Measurements from ENCODE around the gene COL24A1. TPM values are rescaled to one million over a fixed set of nuclear protein-coding genes. Genes with fewer than 3 reads are reported as not detected.

The COL24A1 gene
- total and polyA plus RNA-seq, 8 donors = 0.02 to 0.34 (median 0.06) TPM; not detected in 3

DNA sequence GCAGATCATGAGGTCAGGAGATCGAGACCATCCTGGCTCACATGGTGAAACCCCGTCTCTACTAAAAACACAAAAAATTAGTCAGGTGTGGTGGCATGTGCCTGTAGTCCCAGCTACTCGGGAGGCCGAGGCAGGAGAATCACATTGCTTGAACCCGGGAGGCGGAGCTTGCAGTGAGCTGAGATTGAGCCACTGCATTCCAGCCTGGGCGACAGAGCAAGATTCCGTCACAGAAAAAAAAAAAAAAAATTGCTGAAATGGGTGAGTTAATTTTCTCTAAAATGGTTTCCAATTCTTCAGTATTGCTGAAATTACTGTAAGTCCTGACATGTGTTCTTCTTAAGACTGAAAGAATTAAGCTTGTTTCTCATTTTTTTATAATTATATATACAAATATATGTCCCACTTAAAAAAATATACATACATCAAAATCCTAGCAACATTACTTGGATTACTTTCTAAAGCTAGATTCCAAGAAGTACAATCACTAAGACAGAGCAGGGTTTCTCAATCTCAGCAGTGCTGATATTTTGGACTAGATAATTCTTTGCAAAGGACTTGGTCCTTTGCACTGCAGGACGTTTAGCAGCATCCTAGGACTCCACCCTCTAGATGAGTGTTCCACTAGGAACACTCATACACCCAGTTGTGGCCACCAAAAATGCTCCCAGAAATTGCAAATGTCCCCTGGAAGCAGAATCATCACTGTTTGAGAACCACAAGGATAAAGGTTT lies 473.1 kb downstream of the COL24A1 start:
- FAIRE-seq (no peak), DNase-seq (no peak), ATAC-seq (no peak)
- Histone ChIP-seq H3K27ac (no peak overlapping the region), H3K36me3 (peaks cover 0 to 10% (median 0%) of the 10 kb centered on the region in 3 donors), H3K27me3 (no peaks in the 10 kb centered on the region), H3K9me3 (no peaks in the 10 kb centered on the region), H3K4me3 (no peak overlapping the region), H3K4me1 (no peaks in the 10 kb centered on the region)
- WGBS, 2 donors = 93 to 96% methylated on average over 9 of the region's 9 CpGs
- intact Hi-C loops (cut with DNase I) = no loop called here
- TF ChIP-seq CTCF (IDR thresholded peaks at IDR 0.05) = no peak

- Histone ChIP-seq H3K36me3 (peaks cover 0 to 20% (median 0%) of the 10 kb centered on the region in 3 donors), H3K27ac (no peak overlapping the region), H3K4me3 (no peak overlapping the region), H3K27me3 (no peaks in the 10 kb centered on the region), H3K9me3 (no peaks in the 10 kb centered on the region), H3K4me1 (no peaks in the 10 kb centered on the region)
- 42 to 56% methylated on average over 2 of the region's 2 CpGs for WGBS, 2 donors
- ATAC-seq (peak in 3 of 4 donors; percentile 31 to 58 (median 36)), FAIRE-seq (no peak), DNase-seq (no peak)
- intact Hi-C loops (cut with DNase I) = no loop called here
- TF ChIP-seq CTCF (IDR thresholded peaks at IDR 0.05) = no peak
Measured at GRCh38 chr1:85681087-85681486, 475.5 kb downstream of the COL24A1 start.

Other genes starting within 250 kb of the COL24A1 start
- 10 to 100 TPM in 2 of 6 donors, 1 to 10 TPM in 4; 6.1 to 19.5 (median 9.3) TPM for gene ODF2L, start 239.6 kb upstream of the COL24A1 start, total RNA-seq
- gene ODF2L, start 239.6 kb upstream of the COL24A1 start, polyA plus RNA-seq = 10 to 100 TPM; 31.5 to 36.4 TPM

Measured in pancreas (tissue), 10 donors.